SK-MEL-5 (cell line): ENCODE measurements around the gene TAF11L13. TPM values are rescaled to one million over a fixed set of nuclear protein-coding genes. Genes with fewer than 3 reads are reported as not detected.
"Not testable (repeated sequence)": the region's sequence is repeated elsewhere in the genome, so short reads cannot be mapped to it uniquely, and the experiment has no call there.

Source experiments
- DNase-seq: peaks from one replicate; pipeline ENCODE4 v3.0.0-alpha.2; 2016; ENCODE audit warnings: low read depth, low spot score
- in situ Hi-C: cut with HindIII; loops from 2 replicates; pipeline ENCODE4 v1.10.0; 2016; ENCODE audit warnings: low sequenced_read_pairs, high pct_unique_total_duplicates, low pct_unique_long_range_greater_than_20kb
- polyA plus RNA-seq, 2 experiments: library from polyadenylated mRNA; depleted of rRNA; stranded (reverse); fragments of >200 nt; gene quantifications; 2 replicates each; pipeline ENCODE4 v1.2.3, GENCODE V29; 2015
- total RNA-seq: library from RNA; depleted of rRNA; stranded (reverse); fragments of >200 nt; shearing (Covaris generic); gene quantifications from 2 replicates; pipeline ENCODE4 v1.2.3, GENCODE V29; 2014; rRNA removed

TAF11L13 gene
- not detected in 2 replicates for total RNA-seq
- polyA plus RNA-seq (2015; cell fraction: cytosol; rRNA removed), result not detected in 2 replicates
- not detected in 2 replicates for polyA plus RNA-seq (2015; cell fraction: nucleus; rRNA removed)

GRCh38 chr5:17631788-17632187 is at the start of gene TAF11L13:
TSS of gene TAF11L13 (plus strand) at chr5:17632088.
- in situ Hi-C loops, DNase-seq: not testable (repeated sequence)

- DNase-seq, in situ Hi-C loops: not testable (repeated sequence)
Observed at GRCh38 chr5:17585658-17586057, 46.2 kb upstream of the TAF11L13 start, which contains the start of gene TAF11L7. TSS of gene TAF11L7 (minus strand) at chr5:17585758.

GRCh38 chr5:17590860-17591259 is 41.0 kb upstream of the TAF11L13 start, which contains the start of gene TAF11L8:
TSS of gene TAF11L8 (minus strand) at chr5:17590960.
- in situ Hi-C loops, DNase-seq: not testable (repeated sequence)

GRCh38 chr5:17594255-17594654 is 37.6 kb upstream of the TAF11L13 start, which contains the start of gene TAF11L9:
TSS of gene TAF11L9 (minus strand) at chr5:17594394.
- DNase-seq, in situ Hi-C loops: not testable (repeated sequence)

- in situ Hi-C loops, DNase-seq: not testable (repeated sequence)
Observed at GRCh38 chr5:17597728-17598127, 34.2 kb upstream of the TAF11L13 start, which contains the start of gene TAF11L10. TSS of gene TAF11L10 (minus strand) at chr5:17597828.

- in situ Hi-C loops, DNase-seq: not testable (repeated sequence)
Observed at GRCh38 chr5:17603880-17604279, 28.0 kb upstream of the TAF11L13 start, which contains the start of gene TAF11L11. TSS of gene TAF11L11 (plus strand) at chr5:17604183.

- no peak for DNase-seq
- in situ Hi-C loops, result no loop called here
Observed at GRCh38 chr5:17604951-17605350, 26.9 kb upstream of the TAF11L13 start.

- in situ Hi-C loops, DNase-seq: not testable (repeated sequence)
Observed at GRCh38 chr5:17607461-17607860, 24.4 kb upstream of the TAF11L13 start.

GRCh38 chr5:17610092-17610491 is 21.8 kb upstream of the TAF11L13 start, which contains the start of gene TAF11L12:
TSS of gene TAF11L12 (plus strand) at chr5:17610392.
- in situ Hi-C loops, DNase-seq: not testable (repeated sequence)

GRCh38 chr5:17614872-17615605 is 16.8 kb upstream of the TAF11L13 start:
- no peak for DNase-seq
- in situ Hi-C loops, result no loop called here

- in situ Hi-C loops, result no loop called here
Observed at GRCh38 chr5:17619354-17619753, 12.5 kb upstream of the TAF11L13 start.

GRCh38 chr5:17620627-17621026 is 11.3 kb upstream of the TAF11L13 start:
- in situ Hi-C loops, result no loop called here
- DNase-seq, result peak; percentile 21

More at GRCh38 chr5:17619354-17619753, 12.5 kb upstream of the TAF11L13 start:
- DNase-seq, result no peak

GRCh38 chr5:17625686-17626085 is 6.2 kb upstream of the TAF11L13 start:
- no peak for DNase-seq
- in situ Hi-C loops, result no loop called here

- no peak for DNase-seq
- in situ Hi-C loops, result no loop called here
Observed at GRCh38 chr5:17634160-17634559, 2.3 kb downstream of the TAF11L13 start, which contains the start of gene TAF11L14. TSS of gene TAF11L14 (plus strand) at chr5:17634460.

GRCh38 chr5:17649232-17649631 is 17.3 kb downstream of the TAF11L13 start:
- DNase-seq, in situ Hi-C loops: not testable (repeated sequence)

GRCh38 chr5:17655201-17655759 is 23.4 kb downstream of the TAF11L13 start:
- DNase-seq, result not testable (repeated sequence)

GRCh38 chr5:17655921-17656320 is 24.0 kb downstream of the TAF11L13 start:
- DNase-seq, result no peak
- in situ Hi-C loops, result no loop called here

More at GRCh38 chr5:17655201-17655759, 23.4 kb downstream of the TAF11L13 start:
- in situ Hi-C loops, result not testable (repeated sequence)

GRCh38 chr5:17663182-17663581 is 31.3 kb downstream of the TAF11L13 start:
- no peak for DNase-seq
- in situ Hi-C loops, result no loop called here
